NCI-H187 treated with DMSO at 0.1 percent for 48 hours (cell line): ENCODE results near the gene C14orf180.

Source experiments
- DNase-seq: peaks from one replicate; lab custom pipeline; 2025; lab: John Stamatoyannopoulos, UW

The C14orf180 gene

GRCh38 chr14:104579507-104579906 lies at the start of gene C14orf180:
Gene C14orf180 (plus strand): TSS chr14:104579764. CDS start chr14:104586431, 6,667 bp downstream.
- DNase-seq = no peak

- no peak for DNase-seq
These were observed 48.9 kb upstream of the C14orf180 start for GRCh38 chr14:104530646-104531045.

GRCh38 chr14:104531421-104532190 lies 48.0 kb upstream of the C14orf180 start:
- no peak for DNase-seq

- no peak for DNase-seq
These were observed 47.4 kb upstream of the C14orf180 start for GRCh38 chr14:104532191-104532555.

GRCh38 chr14:104534036-104534435 lies 45.5 kb upstream of the C14orf180 start:
- no peak for DNase-seq

GRCh38 chr14:104536942-104537612 lies 42.5 kb upstream of the C14orf180 start:
- DNase-seq = no peak

GRCh38 chr14:104537613-104537988 lies 42.0 kb upstream of the C14orf180 start:
- no peak for DNase-seq

- no peak for DNase-seq
These were observed 37.6 kb upstream of the C14orf180 start for GRCh38 chr14:104541905-104542465.

- DNase-seq = no peak
These were observed 36.4 kb upstream of the C14orf180 start for GRCh38 chr14:104542871-104543830.

- no peak for DNase-seq
These were observed 35.1 kb upstream of the C14orf180 start for GRCh38 chr14:104544362-104544961.

- DNase-seq = no peak
These were observed 34.2 kb upstream of the C14orf180 start for GRCh38 chr14:104545151-104545941.

GRCh38 chr14:104545942-104546501 lies 33.5 kb upstream of the C14orf180 start:
- DNase-seq = no peak

GRCh38 chr14:104546591-104547309 lies 32.8 kb upstream of the C14orf180 start:
- no peak for DNase-seq

GRCh38 chr14:104547310-104547997 lies 32.1 kb upstream of the C14orf180 start:
- no peak for DNase-seq

GRCh38 chr14:104547998-104548700 lies 31.4 kb upstream of the C14orf180 start:
- no peak for DNase-seq

GRCh38 chr14:104548802-104549535 lies 30.6 kb upstream of the C14orf180 start:
- DNase-seq = no peak

- no peak for DNase-seq
These were observed 29.8 kb upstream of the C14orf180 start for GRCh38 chr14:104549536-104550339.
